Lower leg skin (tissue), 4 donors: Measurements from ENCODE around the gene ADAMTS17. TPM values are rescaled to one million over a fixed set of nuclear protein-coding genes. Genes with fewer than 3 reads are reported as not detected.
A peak's percentile ranks its signal among the peaks of the same experiment; 100 is the strongest.

Experiments used
- DNase-seq, 2 donors: peaks; one replicate each; pipeline ENCODE4 v3.0.0-alpha.2; 2019; ENCODE audit warnings: low spot score in 2 of 2
- H3K4me3 ChIP-seq: fragments of 200-600 bp; sonication (generic); 2 replicates; pipeline ENCODE4 v1.5.1; 2017; ENCODE audit warnings: mild to moderate bottlenecking, low read depth; ENCODE audit not compliant: poor library complexity, severe bottlenecking
- CTCF ChIP-seq, 3 donors: fragments of 450-650 bp; IDR thresholded peaks; one replicate each; pipeline ENCODE4 v1.5.1; 2016; ENCODE audit warnings: antibody characterized with exemption in 3 of 3, mild to moderate bottlenecking in 3 of 3, moderate library complexity in 2 of 3
- POLR2A ChIP-seq, 2 donors: fragments of 450-650 bp; IDR thresholded peaks; one replicate each; pipeline ENCODE4 v1.6.1; 2016 to 2017; ENCODE audit warnings: antibody characterized with exemption in 2 of 2, mild to moderate bottlenecking in 1 of 2, moderate library complexity in 1 of 2
- WGBS, 2 donors: methylation state at CpG; one replicate each; pipeline ENCODE4 v1.1.5; 2018; 5-methylcytosine and 5-hydroxymethylcytosine counted together
- intact Hi-C: fragments of 100-400 bp; cut with DNase I; formaldehyde crosslinking; loops from one replicate; pipeline ENCODE4 v1.15.0; 2023; ENCODE audit warnings: low total_unique reads
- total RNA-seq, 4 donors: library from RNA; depleted of rRNA; stranded (reverse); fragments of >200 nt; gene quantifications; one replicate each; pipeline ENCODE4 v1.1.0, GENCODE V29; 2016

ADAMTS17 gene
- total RNA-seq, 4 donors from 2014 or later: 3.5 to 7.8 (median 3.9) TPM

GRCh38 chr15:100373942-100374341, 32.2 kb upstream of the ADAMTS17 start:
- no peak for DNase-seq
- 22% methylated on average over 8 of the region's 8 CpGs for WGBS, 2 donors
- H3K4me3 ChIP-seq: no peak overlapping the region
- TF ChIP-seq CTCF (IDR thresholded peaks at IDR 0.05): no peak
- no peak for TF ChIP-seq POLR2A (IDR thresholded peaks at IDR 0.05)
- intact Hi-C loops: no loop called here

GRCh38 chr15:100373120-100373896, 31.5 kb upstream of the ADAMTS17 start:
- WGBS, 2 donors: 1 to 2% methylated on average over 31 to 35 of the region's 82 CpGs
- no peak for DNase-seq

GRCh38 chr15:100372739-100373119, 31.0 kb upstream of the ADAMTS17 start:
- TF ChIP-seq POLR2A (IDR thresholded peaks at IDR 0.05) (no peak), CTCF (IDR thresholded peaks at IDR 0.05) (no peak)

More at GRCh38 chr15:100373120-100373896, 31.5 kb upstream of the ADAMTS17 start:
- intact Hi-C loops: no loop called here
- peak overlapping the region; percentile 41 for H3K4me3 ChIP-seq
- TF ChIP-seq CTCF (IDR thresholded peaks at IDR 0.05) (no peak), POLR2A (IDR thresholded peaks at IDR 0.05) (no peak)

GRCh38 chr15:100355342-100355741, 13.6 kb upstream of the ADAMTS17 start:
- intact Hi-C loops: no loop called here
- no peak for TF ChIP-seq CTCF (IDR thresholded peaks at IDR 0.05)
- no peak for TF ChIP-seq POLR2A (IDR thresholded peaks at IDR 0.05)
- no peak overlapping the region for H3K4me3 ChIP-seq
- 49 to 54% methylated on average over 2 of the region's 2 CpGs for WGBS, 2 donors
- DNase-seq: no peak

More at GRCh38 chr15:100372739-100373119, 31.0 kb upstream of the ADAMTS17 start:
- H3K4me3 ChIP-seq: peak overlapping the region; percentile 41
- DNase-seq: peak in 1 of 2 donors; percentile 86
- WGBS, 2 donors: 6 to 12% methylated on average over 9 of the region's 9 CpGs
- intact Hi-C loops: no loop called here

- 77 to 78% methylated on average over 3 of the region's 3 CpGs for WGBS, 2 donors
- H3K4me3 ChIP-seq: no peak overlapping the region
- DNase-seq: no peak
- TF ChIP-seq CTCF (IDR thresholded peaks at IDR 0.05): no peak
- no peak for TF ChIP-seq POLR2A (IDR thresholded peaks at IDR 0.05)
- intact Hi-C loops: loop anchor here (5.0 kb wide), 1 partner anchor 214 kb away; no protein-coding TSS in a partner anchor
These were observed 11.7 kb upstream of the ADAMTS17 start for GRCh38 chr15:100353449-100353848.
